Activated CD4-positive, alpha-beta memory T cell treated with anti-CD3 and anti-CD28 coated beads, Interleukin-2, amount 10 ng/mL, durations not matched to agents 7 days and 5 days (primary cell): ENCODE data around the gene MISP3. TPM values are rescaled to one million over a fixed set of nuclear protein-coding genes. Genes with fewer than 3 reads are reported as not detected.

ENCODE experiments used
- CTCF ChIA-PET: fragments of 350-600 bp; sonication (Branson Sonifier 250); formaldehyde crosslinking; loops from one replicate; lab custom pipeline; 2021; ENCODE audit warnings: antibody characterized with exemption, inconsistent platforms; lab: Charles Lee
- POLR2A ChIA-PET: fragments of 350-600 bp; sonication (Branson Sonifier 250); formaldehyde crosslinking; loops from one replicate; lab custom pipeline; 2021; ENCODE audit warnings: antibody characterized with exemption; lab: Charles Lee
- DNase-seq: peaks from one replicate; pipeline ENCODE4 v3.0.0-alpha.2; 2020
- H3K27ac Mint-ChIP-seq: one replicate; pipeline ENCODE4 v1.8.0; 2021; ENCODE audit warnings: mild to moderate bottlenecking, mixed read lengths
- H3K27me3 Mint-ChIP-seq: one replicate; pipeline ENCODE4 v1.8.0; 2021; ENCODE audit warnings: mixed read lengths
- H3K36me3 Mint-ChIP-seq: one replicate; pipeline ENCODE4 v1.8.0; 2021; ENCODE audit warnings: low read depth, mixed read lengths
- H3K4me1 Mint-ChIP-seq: one replicate; pipeline ENCODE4 v1.8.0; 2021; ENCODE audit warnings: mixed read lengths
- H3K4me3 Mint-ChIP-seq: one replicate; pipeline ENCODE4 v1.8.0; 2021; ENCODE audit warnings: mild to moderate bottlenecking, mixed read lengths
- H3K9me3 Mint-ChIP-seq: one replicate; pipeline ENCODE4 v1.8.0; 2021; ENCODE audit warnings: mixed read lengths
- total RNA-seq, 2 experiments: library from RNA; stranded (reverse); gene quantifications; one replicate each; pipeline ENCODE4 v1.2.3, GENCODE V29; 2021

Gene MISP3
- total RNA-seq, 2 experiments from 2014 or later = 3.2 to 3.5 TPM

DNA sequence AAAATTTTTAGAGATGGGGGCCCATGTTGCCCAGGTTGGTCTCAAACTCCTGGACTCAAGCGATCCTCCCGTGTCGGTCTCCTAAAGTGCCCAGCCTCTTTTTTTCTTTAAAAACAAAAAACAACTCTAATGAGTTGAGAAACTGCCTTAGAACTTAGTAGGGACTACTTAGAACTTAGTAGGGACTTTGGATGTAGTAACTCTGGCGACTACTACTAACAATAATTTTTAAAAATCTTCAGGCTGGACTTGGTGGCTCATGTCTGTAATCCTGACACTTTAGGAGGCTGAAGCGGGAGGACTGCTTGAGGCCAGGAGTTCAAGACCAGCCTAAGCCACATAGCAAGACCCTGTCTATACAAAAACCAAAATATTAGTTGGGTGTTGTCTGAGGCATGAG lies 13.5 kb downstream of the MISP3 start:
- ChIA-PET CTCF (no interaction called here), POLR2A (no interaction called here)
- Mint-ChIP-seq H3K27me3 (no peaks in the 10 kb centered on the region), H3K27ac (no peak overlapping the region), H3K4me1 (peaks cover 23% of the 10 kb centered on the region), H3K9me3 (no peaks in the 10 kb centered on the region), H3K36me3 (peaks cover 13% of the 10 kb centered on the region), H3K4me3 (no peak overlapping the region)
- no peak for DNase-seq

DNA sequence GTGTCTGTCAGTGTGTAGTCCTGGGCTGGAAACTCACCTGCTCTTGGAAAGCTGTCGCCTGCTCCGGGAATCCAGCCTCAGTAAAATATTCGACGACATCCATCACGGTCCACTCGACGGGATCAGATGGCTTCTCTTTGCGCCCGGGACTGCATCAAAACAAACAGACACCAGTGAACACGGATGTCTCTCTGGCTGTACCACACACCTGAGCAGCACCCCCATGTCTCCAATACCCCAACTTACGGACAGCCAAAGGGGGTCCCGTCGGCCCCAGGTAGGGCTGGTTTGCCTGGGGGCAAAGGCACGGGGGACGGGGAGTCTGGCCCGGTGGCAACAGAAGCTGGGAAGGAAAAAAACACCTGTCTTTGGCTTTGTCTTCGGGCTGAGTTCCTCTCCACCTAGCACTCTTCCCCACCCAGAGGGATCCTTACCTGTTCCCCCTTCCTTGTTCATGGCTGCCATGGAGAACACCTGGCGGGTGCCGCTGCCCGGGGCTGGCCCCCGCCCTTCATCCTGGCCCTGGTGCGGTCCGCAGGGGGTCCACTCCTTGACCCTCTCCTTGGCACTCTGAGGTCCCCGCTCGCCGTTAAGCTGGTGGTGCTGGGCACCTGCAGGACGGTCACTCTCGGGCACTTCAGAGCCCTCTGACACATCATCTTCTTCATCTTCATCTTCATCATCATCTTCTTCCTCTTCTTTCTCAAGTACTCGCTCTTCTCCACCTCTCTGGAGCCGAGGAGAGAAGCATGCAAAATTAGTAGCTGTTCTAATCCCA lies 16.2 kb downstream of the MISP3 start:
- DNase-seq = no peak
- Mint-ChIP-seq H3K4me3 (peak overlapping the region; percentile 78), H3K27ac (peak overlapping the region; percentile 61), H3K9me3 (peaks cover 9% of the 10 kb centered on the region), H3K27me3 (no peaks in the 10 kb centered on the region), H3K4me1 (peaks cover 23% of the 10 kb centered on the region), H3K36me3 (peaks cover 25% of the 10 kb centered on the region)
- POLR2A ChIA-PET = interaction anchor here (1.2 to 2.9 kb wide), 3 partner anchors 47 to 252 kb away, joined by 3 to 15 read pairs (median 4); partner anchors contain the start of genes ASF1B and DCAF15
- CTCF ChIA-PET = interaction anchor here (2.0 kb wide), 1 partner anchor 48 kb away, joined by 8 read pairs; the partner anchor contains the start of gene ASF1B

DNA sequence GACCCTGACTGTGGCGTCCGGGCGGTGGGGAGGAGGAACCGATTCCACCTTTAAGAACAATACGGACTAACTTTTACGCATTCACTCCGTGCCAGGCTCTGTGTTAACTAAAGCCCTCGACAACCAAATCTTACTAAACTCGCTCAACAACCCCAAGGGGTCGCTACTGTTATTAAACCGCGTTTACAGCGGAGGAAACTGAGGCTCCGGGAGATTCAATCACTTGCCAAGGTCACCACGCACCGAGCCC lies 16.8 kb downstream of the MISP3 start:
- CTCF ChIA-PET = interaction anchor here (2.0 kb wide), 1 partner anchor 47 kb away, joined by 8 read pairs; the partner anchor contains the start of gene ASF1B
- POLR2A ChIA-PET = interaction anchor here (1.2 to 2.9 kb wide), 3 partner anchors 47 to 252 kb away, joined by 3 to 15 read pairs (median 4); partner anchors contain the start of genes ASF1B and DCAF15
- Mint-ChIP-seq H3K27me3 (no peaks in the 10 kb centered on the region), H3K36me3 (peaks cover 25% of the 10 kb centered on the region), H3K27ac (peak overlapping the region; percentile 61), H3K4me3 (peak overlapping the region; percentile 78), H3K4me1 (peaks cover 23% of the 10 kb centered on the region), H3K9me3 (peaks cover 9% of the 10 kb centered on the region)
- no peak for DNase-seq

DNA sequence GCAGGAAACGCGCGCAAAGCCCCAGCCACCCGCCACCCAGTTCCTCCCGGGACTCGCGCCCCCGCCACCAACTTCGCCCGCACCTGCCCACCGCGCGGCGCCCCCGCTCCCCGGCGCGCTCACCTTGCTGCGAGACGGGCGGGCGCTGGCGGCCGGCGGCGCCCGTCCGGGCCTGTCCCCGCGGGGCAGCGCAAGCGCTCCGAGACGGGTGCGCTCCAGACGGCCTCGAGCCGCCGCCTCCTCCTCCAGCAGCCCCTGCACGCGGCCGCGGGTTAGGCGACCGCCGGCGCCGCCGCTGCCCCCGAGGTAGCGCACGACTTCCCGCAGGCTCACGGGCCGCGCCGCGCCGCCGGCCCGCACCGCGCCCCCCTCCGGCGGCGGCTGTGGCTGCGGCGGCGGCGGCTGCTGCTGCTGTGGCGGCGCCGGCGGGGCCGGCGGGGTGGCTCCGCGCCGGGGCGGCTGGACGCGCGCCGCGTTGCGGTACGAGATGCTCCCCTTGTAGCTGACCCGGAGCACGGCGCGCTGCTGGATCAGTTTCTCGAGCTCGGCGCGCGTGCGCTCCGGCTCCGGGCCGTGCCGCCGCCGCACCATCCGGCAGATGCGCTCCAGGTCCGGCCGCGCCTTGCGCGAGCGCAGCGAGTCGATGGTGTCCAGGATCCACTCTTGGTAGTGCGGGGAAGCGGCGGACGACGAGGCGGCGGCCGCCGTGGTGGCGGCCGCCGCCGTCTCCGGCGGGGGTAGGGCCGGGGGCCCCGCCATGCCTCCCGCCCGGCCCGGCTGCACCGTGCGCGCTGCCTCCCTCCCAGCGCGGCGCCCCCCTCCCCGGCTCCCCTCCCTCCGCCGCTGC lies 17.3 kb downstream of the MISP3 start:
- ChIA-PET CTCF (interaction anchor here (0.7 to 2.0 kb wide), 2 partner anchors 47 to 403 kb away, joined by 3 to 8 read pairs; partner anchors contain the start of gene ASF1B), POLR2A (interaction anchor here (1.0 to 2.9 kb wide), 5 partner anchors 29 to 253 kb away, joined by 3 to 15 read pairs (median 3); partner anchors contain the start of genes ASF1B and DCAF15)
- DNase-seq = peak; percentile 52
- H3K4me1 Mint-ChIP-seq = peaks cover 23% of the 10 kb centered on the region
- peak overlapping the region; percentile 78 for H3K4me3 Mint-ChIP-seq
- peaks cover 9% of the 10 kb centered on the region for H3K9me3 Mint-ChIP-seq
- H3K27me3 Mint-ChIP-seq = no peaks in the 10 kb centered on the region
- peaks cover 27% of the 10 kb centered on the region for H3K36me3 Mint-ChIP-seq
- peak overlapping the region; percentile 61 for H3K27ac Mint-ChIP-seq

DNA sequence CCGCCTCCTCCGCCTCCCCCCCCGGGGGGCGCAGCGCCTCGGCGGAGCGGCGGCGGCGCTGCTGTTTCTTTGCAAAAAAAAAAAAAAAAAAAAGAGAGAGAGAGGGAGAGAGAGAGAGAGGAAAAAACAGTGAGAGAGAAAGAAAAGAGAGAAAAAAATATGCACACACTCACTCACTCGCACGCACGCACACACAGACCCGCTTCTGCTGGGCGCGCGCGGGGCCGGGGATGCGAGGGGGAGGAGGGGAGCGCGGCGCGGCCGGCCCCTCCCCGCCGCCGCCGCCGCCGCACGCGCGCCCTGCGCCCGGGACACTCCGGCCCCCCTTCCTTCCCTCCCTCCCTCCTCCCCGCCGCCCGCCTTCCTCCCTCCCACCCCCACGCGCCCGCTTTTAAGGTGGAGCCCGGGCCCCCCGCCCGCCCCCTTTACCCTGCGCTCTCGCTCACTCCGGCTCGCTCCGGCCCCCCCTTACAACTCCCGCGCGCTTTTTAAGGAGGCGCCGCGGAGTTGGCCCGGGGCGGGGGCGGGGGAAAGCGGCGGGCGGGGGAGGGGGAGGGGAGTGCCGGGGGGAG lies 18.0 kb downstream of the MISP3 start, which contains the start of gene SAMD1:
Gene SAMD1, minus strand, starts transcription at position 243 of the 572 bp plus-strand sequence.
- H3K4me1 Mint-ChIP-seq = peaks cover 23% of the 10 kb centered on the region
- H3K27me3 Mint-ChIP-seq = no peaks in the 10 kb centered on the region
- peak within 1 kb of the TSS; percentile 98 for H3K27ac Mint-ChIP-seq
- peaks cover 9% of the 10 kb centered on the region for H3K9me3 Mint-ChIP-seq
- peaks cover 27% of the 10 kb centered on the region for H3K36me3 Mint-ChIP-seq
- DNase-seq = peak; percentile 83
- POLR2A ChIA-PET = interaction anchor here (0.9 to 2.9 kb wide), 8 partner anchors 9 to 210 kb away, joined by 3 to 15 read pairs (median 4); partner anchors contain the start of genes ASF1B and PRKACA
- CTCF ChIA-PET = interaction anchor here (2.0 kb wide), 1 partner anchor 46 kb away, joined by 8 read pairs; the partner anchor contains the start of gene ASF1B
- peak within 1 kb of the TSS; percentile 99 for H3K4me3 Mint-ChIP-seq

DNA sequence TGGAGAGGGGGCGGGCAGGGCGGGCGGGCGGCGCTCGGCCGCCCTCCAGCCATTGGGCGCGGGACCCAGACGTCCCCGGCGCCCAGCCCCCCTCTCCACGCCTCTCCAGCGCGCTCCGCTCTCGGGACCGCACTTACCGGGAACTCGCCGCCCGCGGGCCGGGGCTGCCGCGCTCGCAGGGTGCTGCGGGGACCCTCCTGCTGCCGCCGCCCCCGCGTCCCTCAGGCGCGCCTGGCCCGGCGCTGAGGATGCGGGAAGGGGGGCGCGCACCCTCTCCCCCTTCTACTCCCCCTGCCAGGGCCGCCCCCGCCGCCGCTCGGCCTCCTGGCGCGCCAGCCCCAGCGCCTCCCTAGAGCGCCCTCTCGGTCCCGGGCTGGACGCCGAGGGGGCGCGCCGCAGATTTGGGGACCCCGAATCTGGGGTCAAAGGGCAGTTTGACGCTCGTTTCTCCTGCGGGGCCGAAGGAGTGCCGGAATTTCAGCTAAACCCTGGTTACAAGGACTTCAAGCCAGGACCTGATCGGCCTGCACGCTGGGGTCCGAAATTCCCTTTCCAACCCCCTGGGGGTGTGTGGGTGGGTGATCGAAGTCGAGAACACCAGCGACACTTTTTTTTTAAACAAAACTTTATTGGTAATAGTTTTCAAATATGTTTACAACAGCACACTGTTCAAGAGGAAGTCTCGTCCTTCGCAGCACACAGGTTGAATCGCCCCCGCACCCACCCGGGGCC lies 18.7 kb downstream of the MISP3 start:
- ChIA-PET CTCF (interaction anchor here (0.8 to 1.7 kb wide), 2 partner anchors 23 to 45 kb away, joined by 4 read pairs; partner anchors contain the start of gene ASF1B), POLR2A (interaction anchor here (0.6 to 1.7 kb wide), 9 partner anchors 10 to 248 kb away, joined by 3 to 11 read pairs (median 4); partner anchors contain the start of genes ASF1B, IL27RA and PRKACA)
- Mint-ChIP-seq H3K4me3 (peak overlapping the region; percentile 99), H3K4me1 (peaks cover 23% of the 10 kb centered on the region), H3K9me3 (peaks cover 9% of the 10 kb centered on the region), H3K27ac (peak overlapping the region; percentile 98), H3K27me3 (no peaks in the 10 kb centered on the region), H3K36me3 (peaks cover 27% of the 10 kb centered on the region)
- DNase-seq = peak; percentile 80

DNA sequence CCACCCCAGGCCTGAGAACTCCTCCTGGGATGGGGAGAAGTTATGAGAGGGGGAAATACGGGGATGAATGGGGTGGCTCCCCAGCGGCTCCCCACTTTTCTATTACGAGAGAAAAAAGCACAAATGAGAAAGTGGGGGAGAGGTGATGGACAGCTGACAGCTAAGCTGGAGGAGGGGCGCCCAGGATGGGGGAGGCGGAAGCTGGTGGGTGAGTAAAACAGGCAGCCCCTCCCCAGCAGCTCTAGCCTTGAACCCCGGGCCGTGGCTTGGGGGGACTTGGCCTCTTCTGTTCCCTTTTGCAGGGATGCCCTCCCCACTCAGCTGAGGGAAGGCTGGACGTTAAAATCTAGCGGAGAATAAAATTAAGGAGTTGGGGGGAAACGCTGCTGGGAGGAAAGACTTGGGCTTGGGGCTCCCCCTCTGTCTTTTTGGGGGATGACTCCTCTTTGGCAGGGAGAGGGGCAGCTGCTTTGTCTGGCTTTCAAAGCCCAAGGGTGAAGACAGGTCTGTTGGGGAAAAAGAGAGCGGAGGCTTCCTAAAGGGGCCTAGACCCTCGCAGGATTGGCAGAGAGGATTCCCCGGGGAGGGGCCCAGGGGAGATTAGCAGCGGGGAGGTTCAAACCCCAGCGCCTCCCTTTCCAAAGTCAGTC lies 19.4 kb downstream of the MISP3 start:
- CTCF ChIA-PET = interaction anchor here (0.8 to 1.7 kb wide), 2 partner anchors 23 to 45 kb away, joined by 4 read pairs; partner anchors contain the start of gene ASF1B
- peak; percentile 52 for DNase-seq

DNA sequence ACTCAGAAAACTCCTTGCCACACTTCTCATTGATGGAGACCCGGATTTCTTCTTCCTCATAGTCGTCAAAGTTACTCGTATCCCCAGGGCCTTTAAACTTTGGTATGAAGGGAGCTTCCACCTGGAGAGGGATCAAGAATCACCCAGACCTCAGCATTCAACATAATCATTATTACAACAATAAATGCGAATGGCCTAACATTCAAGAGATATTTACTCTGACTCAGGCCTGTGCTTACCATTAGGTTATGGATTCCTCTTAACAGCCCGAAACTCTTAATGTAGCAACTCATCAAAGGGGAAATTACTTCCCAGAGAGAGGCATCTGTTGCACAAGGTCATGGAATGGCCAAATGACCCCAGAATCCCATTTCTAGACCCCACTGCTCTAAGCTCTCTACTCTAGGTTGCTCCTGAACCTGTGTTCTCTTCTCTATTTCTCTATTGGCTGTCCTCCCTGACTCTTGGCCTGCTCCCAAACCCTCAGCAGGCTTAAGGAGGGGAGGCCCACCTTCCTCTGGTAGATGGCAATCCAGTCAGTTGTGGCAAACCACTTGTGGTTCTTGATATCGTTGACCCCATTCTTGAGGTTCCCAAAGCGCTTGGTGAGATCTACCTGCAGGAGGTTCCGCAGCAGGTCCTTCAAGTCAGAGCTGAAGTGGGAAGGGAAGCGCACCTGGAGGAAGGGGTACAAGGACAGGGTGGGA lies 20.7 kb downstream of the MISP3 start:
- peaks cover 9% of the 10 kb centered on the region for H3K9me3 Mint-ChIP-seq
- peaks cover 32% of the 10 kb centered on the region for H3K36me3 Mint-ChIP-seq
- ChIA-PET POLR2A (interaction anchor here (0.6 to 0.7 kb wide), 2 partner anchors 13 to 288 kb away, joined by 3 to 4 read pairs; partner anchors contain the start of gene ADGRE5), CTCF (no interaction called here)
- peak overlapping the region; percentile 52 for H3K4me3 Mint-ChIP-seq
- no peaks in the 10 kb centered on the region for H3K27me3 Mint-ChIP-seq
- DNase-seq = no peak
- peaks cover 18% of the 10 kb centered on the region for H3K4me1 Mint-ChIP-seq
- no peak overlapping the region for H3K27ac Mint-ChIP-seq

More for the DNA sequence above, 19.4 kb downstream of the MISP3 start:
- Mint-ChIP-seq H3K27me3 (no peaks in the 10 kb centered on the region), H3K4me1 (peaks cover 23% of the 10 kb centered on the region), H3K27ac (peak overlapping the region; percentile 98), H3K36me3 (peaks cover 32% of the 10 kb centered on the region), H3K4me3 (peak overlapping the region; percentile 99), H3K9me3 (peaks cover 9% of the 10 kb centered on the region)
- POLR2A ChIA-PET = interaction anchor here (0.6 to 1.7 kb wide), 9 partner anchors 10 to 247 kb away, joined by 3 to 11 read pairs (median 4); partner anchors contain the start of genes ASF1B, IL27RA and PRKACA

DNA sequence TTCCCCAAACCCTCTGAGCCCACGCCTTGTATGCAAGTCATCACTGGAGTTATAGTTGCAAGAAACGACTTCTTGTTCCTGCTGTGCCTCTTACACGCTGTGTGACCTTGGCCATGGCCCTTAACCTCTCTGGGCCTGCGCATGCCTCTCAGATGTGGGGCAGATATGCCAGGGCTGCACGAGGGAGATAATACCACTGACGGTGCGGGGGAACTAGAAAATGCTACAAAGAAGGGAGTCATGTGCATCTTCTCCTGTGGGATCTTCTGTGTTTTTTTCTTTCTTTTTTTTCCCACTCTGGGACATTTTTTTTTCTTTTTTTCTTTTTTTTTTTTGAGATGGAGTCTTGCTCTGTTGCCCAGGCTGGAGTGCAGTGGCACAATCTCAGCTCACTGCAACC lies 22.3 kb downstream of the MISP3 start:
- H3K36me3 Mint-ChIP-seq = peaks cover 23% of the 10 kb centered on the region

DNA sequence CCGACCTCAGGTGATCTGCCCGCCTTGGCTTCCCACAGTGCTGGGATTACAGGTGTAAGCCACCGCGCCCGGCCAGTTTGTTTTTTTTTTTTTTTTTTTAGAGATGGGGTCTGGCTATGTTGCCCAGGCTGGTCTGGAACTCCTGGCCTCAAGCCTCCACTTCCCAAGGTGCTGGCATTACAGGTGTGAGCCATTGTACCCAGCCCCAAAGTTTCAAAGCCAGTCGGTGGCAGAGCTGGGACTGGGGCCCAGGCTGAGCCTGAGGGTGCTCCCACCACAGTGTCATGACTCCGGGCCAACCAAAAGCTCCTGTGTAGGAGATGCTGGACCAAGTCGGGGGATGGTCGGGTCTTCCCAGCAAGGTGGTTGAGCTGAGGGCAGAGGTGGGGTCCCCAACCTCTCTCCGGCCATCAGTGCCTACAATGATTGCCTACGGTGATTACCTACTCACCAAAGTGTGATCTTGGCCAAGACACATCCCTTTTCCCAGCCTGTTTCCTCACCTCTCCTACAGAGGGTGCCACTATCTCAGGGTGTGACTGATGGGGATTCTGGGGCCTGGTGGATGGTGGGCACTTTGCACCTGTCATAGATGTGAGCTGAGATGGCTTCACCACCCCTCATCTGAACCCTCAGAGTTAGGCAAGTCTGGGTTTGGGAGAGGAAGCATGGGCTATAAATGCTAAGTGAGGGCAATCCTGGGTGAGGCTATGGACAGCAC lies 23.8 kb downstream of the MISP3 start:
- Mint-ChIP-seq H3K4me1 (peaks cover 10% of the 10 kb centered on the region), H3K27ac (no peak overlapping the region), H3K9me3 (peaks cover 9% of the 10 kb centered on the region), H3K4me3 (no peak overlapping the region), H3K27me3 (no peaks in the 10 kb centered on the region), H3K36me3 (peaks cover 23% of the 10 kb centered on the region)
- ChIA-PET CTCF (interaction anchor here (0.8 to 1.2 kb wide), 2 partner anchors 19 to 40 kb away, joined by 4 read pairs; partner anchors contain the start of gene ASF1B), POLR2A (interaction anchor here (0.9 to 1.4 kb wide), 2 partner anchors 15 to 40 kb away, joined by 3 read pairs; partner anchors contain the start of gene ASF1B)
- no peak for DNase-seq

More for the DNA sequence above, 22.3 kb downstream of the MISP3 start:
- Mint-ChIP-seq H3K4me3 (no peak overlapping the region), H3K27ac (no peak overlapping the region), H3K9me3 (peaks cover 9% of the 10 kb centered on the region), H3K27me3 (no peaks in the 10 kb centered on the region), H3K4me1 (peaks cover 11% of the 10 kb centered on the region)
- ChIA-PET POLR2A (interaction anchor here (1.0 to 1.2 kb wide), 2 partner anchors 21 to 42 kb away, joined by 4 to 5 read pairs; partner anchors contain the start of gene ASF1B), CTCF (interaction anchor here (1.3 kb wide), 1 partner anchor 19 kb away, joined by 11 read pairs; no protein-coding TSS in a partner anchor)
- DNase-seq = no peak
